ENCODE results near the gene ENAH. TPM values are rescaled to one million over a fixed set of nuclear protein-coding genes. Genes with fewer than 3 reads are reported as not detected.
A peak's percentile ranks its signal among the peaks of the same experiment; 100 is the strongest.

ENAH gene
- total RNA-seq, 1 donor from 2014 or later: 137 TPM

DNA sequence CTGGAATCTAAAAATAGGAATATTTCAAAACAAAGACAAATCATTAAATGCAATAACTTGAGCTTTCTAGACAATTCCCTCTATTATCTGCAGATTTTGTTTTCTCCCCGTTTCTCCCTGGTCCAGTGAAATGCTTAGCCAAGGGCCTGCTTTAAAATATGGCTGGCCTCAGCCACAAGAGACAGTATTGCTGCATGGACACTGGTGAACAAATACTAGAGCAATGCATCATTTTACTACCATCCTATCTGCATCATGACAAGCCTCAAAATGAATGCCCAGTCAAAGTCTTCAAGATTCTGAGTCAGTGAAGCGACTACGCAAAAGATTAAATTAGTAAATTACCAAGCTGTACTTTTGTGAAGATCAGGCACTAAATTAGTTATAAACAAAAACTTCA is 80.5 kb downstream of the ENAH start:
- no peaks in the 10 kb centered on the region for H3K27me3 Mint-ChIP-seq (ENCODE audit: low read depth)
- no peak overlapping the region for H3K4me3 Mint-ChIP-seq
- no peaks in the 10 kb centered on the region for H3K9me3 Mint-ChIP-seq
- H3K4me1 Mint-ChIP-seq: peaks cover 18% of the 10 kb centered on the region
- H3K27ac Mint-ChIP-seq: no peak overlapping the region
- DNase-seq (ENCODE audit: low spot score in 2 of 2, unreplicated experiment in 2 of 2): no peak
- TF ChIP-seq CTCF (IDR thresholded peaks at IDR 0.05; ENCODE audit: unreplicated experiment): no peak
- H3K36me3 Mint-ChIP-seq: no peaks in the 10 kb centered on the region

DNA sequence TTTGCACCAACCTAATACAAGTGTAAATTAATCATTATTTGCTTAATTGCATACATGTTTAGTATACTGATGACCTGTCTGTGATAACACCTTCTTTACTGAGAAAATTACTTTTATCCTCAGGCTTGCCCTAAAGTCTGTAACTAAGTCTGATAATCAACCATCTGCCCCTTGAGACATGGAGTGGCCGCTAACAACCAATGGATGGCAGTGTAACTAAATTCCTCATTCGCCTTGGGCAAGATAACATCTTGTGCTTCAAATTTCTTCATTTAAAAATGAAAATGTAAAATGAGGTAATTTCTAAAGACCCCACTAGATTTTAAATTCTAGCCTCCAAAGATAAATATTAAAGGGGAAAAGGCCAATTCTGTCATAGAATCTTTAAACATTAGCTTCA is 85.1 kb downstream of the ENAH start:
- Mint-ChIP-seq H3K4me3 (no peak overlapping the region), H3K27me3 (ENCODE audit: low read depth) (no peaks in the 10 kb centered on the region), H3K9me3 (no peaks in the 10 kb centered on the region), H3K4me1 (peaks cover 21% of the 10 kb centered on the region), H3K36me3 (peaks cover 4% of the 10 kb centered on the region), H3K27ac (no peak overlapping the region)
- TF ChIP-seq CTCF (IDR thresholded peaks at IDR 0.05; ENCODE audit: unreplicated experiment): peak; percentile 20
- no peak for DNase-seq (ENCODE audit: low spot score in 2 of 2, unreplicated experiment in 2 of 2)

DNA sequence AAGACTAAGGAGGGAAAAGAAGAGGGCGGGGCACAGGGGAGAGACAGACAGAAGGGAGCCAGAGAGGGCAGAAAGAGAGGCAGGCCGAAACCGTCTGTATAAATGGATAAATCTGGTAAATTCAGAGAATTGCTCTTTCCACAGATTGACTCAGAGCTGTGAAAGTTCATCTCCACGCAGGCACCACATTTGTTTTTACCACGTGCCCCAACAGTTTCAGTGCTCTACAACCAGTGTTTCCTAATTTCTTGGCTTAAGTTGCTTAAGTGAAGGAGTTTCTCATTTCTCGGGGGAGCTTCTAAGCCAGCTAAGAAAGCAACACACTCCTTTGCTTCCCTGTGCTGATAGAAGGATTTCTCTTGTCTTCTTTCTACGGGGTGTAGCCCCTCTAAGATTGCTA is 87.1 kb downstream of the ENAH start:
- no peak overlapping the region for H3K4me3 Mint-ChIP-seq
- H3K27me3 Mint-ChIP-seq (ENCODE audit: low read depth): no peaks in the 10 kb centered on the region
- H3K36me3 Mint-ChIP-seq: peaks cover 7% of the 10 kb centered on the region
- H3K4me1 Mint-ChIP-seq: peaks cover 18% of the 10 kb centered on the region
- H3K9me3 Mint-ChIP-seq: no peaks in the 10 kb centered on the region
- DNase-seq (ENCODE audit: low spot score in 2 of 2, unreplicated experiment in 2 of 2): no peak
- peak overlapping the region; percentile 57 for H3K27ac Mint-ChIP-seq
- no peak for TF ChIP-seq CTCF (IDR thresholded peaks at IDR 0.05; ENCODE audit: unreplicated experiment)

DNA sequence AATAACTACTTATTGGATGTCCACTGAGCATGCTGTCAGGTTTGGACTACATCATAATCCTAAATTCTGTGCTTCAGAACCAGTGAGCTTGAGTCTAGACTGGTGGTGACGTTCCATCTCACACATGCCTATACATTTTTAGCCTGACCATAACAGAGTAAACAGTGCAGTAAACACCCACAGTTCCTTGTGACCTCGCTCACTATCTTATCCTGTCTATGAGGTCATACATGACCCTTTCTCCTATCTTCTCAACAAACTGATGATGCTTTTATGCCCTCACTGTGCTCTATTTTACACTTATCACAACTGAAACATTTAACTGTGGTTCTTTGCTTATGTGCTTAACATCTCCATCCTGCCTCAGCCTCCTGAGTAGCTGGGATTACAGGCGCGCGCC is 91.2 kb downstream of the ENAH start:
- no peaks in the 10 kb centered on the region for H3K27me3 Mint-ChIP-seq (ENCODE audit: low read depth)
- no peak overlapping the region for H3K4me3 Mint-ChIP-seq
- H3K4me1 Mint-ChIP-seq: peaks cover 6% of the 10 kb centered on the region
- H3K36me3 Mint-ChIP-seq: peaks cover 31% of the 10 kb centered on the region
- no peak overlapping the region for H3K27ac Mint-ChIP-seq
- TF ChIP-seq CTCF (IDR thresholded peaks at IDR 0.05; ENCODE audit: unreplicated experiment): no peak
- H3K9me3 Mint-ChIP-seq: peaks cover 15% of the 10 kb centered on the region
- no peak for DNase-seq (ENCODE audit: low spot score in 2 of 2, unreplicated experiment in 2 of 2)

- H3K9me3 Mint-ChIP-seq: peaks cover 21% of the 10 kb centered on the region
- no peak for DNase-seq (ENCODE audit: low spot score in 2 of 2, unreplicated experiment in 2 of 2)
- no peak overlapping the region for H3K27ac Mint-ChIP-seq
- H3K4me1 Mint-ChIP-seq: no peaks in the 10 kb centered on the region
- no peak overlapping the region for H3K4me3 Mint-ChIP-seq
- TF ChIP-seq CTCF (IDR thresholded peaks at IDR 0.05; ENCODE audit: unreplicated experiment): no peak
- peaks cover 35% of the 10 kb centered on the region for H3K36me3 Mint-ChIP-seq
- no peaks in the 10 kb centered on the region for H3K27me3 Mint-ChIP-seq (ENCODE audit: low read depth)
Observed at GRCh38 chr1:225559902-225560301, 93.0 kb downstream of the ENAH start.

GRCh38 chr1:225559326-225559725 is 93.6 kb downstream of the ENAH start:
- DNase-seq (ENCODE audit: low spot score in 2 of 2, unreplicated experiment in 2 of 2): no peak
- H3K4me3 Mint-ChIP-seq: no peak overlapping the region
- H3K27me3 Mint-ChIP-seq (ENCODE audit: low read depth): no peaks in the 10 kb centered on the region
- peaks cover 21% of the 10 kb centered on the region for H3K9me3 Mint-ChIP-seq
- H3K36me3 Mint-ChIP-seq: peaks cover 35% of the 10 kb centered on the region
- no peaks in the 10 kb centered on the region for H3K4me1 Mint-ChIP-seq
- H3K27ac Mint-ChIP-seq: peak overlapping the region; percentile 1
- no peak for TF ChIP-seq CTCF (IDR thresholded peaks at IDR 0.05; ENCODE audit: unreplicated experiment)
